CD1c-positive myeloid dendritic cell (primary cell): ENCODE data around the gene NME4.
"Not testable (repeated sequence)": the region's sequence is repeated elsewhere in the genome, so short reads cannot be mapped to it uniquely, and the experiment has no call there.

Source experiments
- DNase-seq: peaks from one replicate; pipeline ENCODE4 v3.0.0-alpha.2; 2016; ENCODE audit errors: extremely low spot score

The NME4 gene

GRCh38 chr16:377419-377951, 19.5 kb upstream of the NME4 start:
- DNase-seq = no peak

- DNase-seq = not testable (repeated sequence)
Observed at GRCh38 chr16:378113-378820, 18.7 kb upstream of the NME4 start.

- no peak for DNase-seq
Observed at GRCh38 chr16:378821-379182, 18.2 kb upstream of the NME4 start.

- no peak for DNase-seq
Observed at GRCh38 chr16:379183-379960, 17.6 kb upstream of the NME4 start.

GRCh38 chr16:379961-380761, 16.8 kb upstream of the NME4 start:
- DNase-seq = no peak

GRCh38 chr16:380762-381011, 16.3 kb upstream of the NME4 start:
- DNase-seq = no peak

GRCh38 chr16:381012-381788, 15.8 kb upstream of the NME4 start:
- DNase-seq = peak; percentile 29

GRCh38 chr16:381789-382717, 14.9 kb upstream of the NME4 start, which contains the start of gene PGAP6:
PGAP6 (minus strand) TSS chr16:381978; CDS start chr16:381821, 157 bp downstream.
- peak; percentile 88 for DNase-seq

- DNase-seq = peak; percentile 39
Observed at GRCh38 chr16:383326-384051, 13.5 kb upstream of the NME4 start.

- no peak for DNase-seq
Observed at GRCh38 chr16:386641-387156, 10.3 kb upstream of the NME4 start.

GRCh38 chr16:387761-388666, 9.0 kb upstream of the NME4 start:
- not testable (repeated sequence) for DNase-seq

GRCh38 chr16:389352-389751, 7.6 kb upstream of the NME4 start:
- no peak for DNase-seq

GRCh38 chr16:391885-392335, 5.1 kb upstream of the NME4 start:
- DNase-seq = peak; percentile 70

- peak; percentile 57 for DNase-seq
Observed at GRCh38 chr16:392450-393030, 4.5 kb upstream of the NME4 start.

- DNase-seq = no peak
Observed at GRCh38 chr16:396199-396598, 800 bp upstream of the NME4 start.

- peak; percentile 27 for DNase-seq
Observed at GRCh38 chr16:396605-397004, 394 bp upstream of the NME4 start.

- DNase-seq = peak; percentile 66
Observed at GRCh38 chr16:397736-398332, 835 bp downstream of the NME4 start.
